IMR-90 (cell line): Measurements from ENCODE around the gene PAM.

Source experiments
- BHLHE40 ChIP-seq: fragments of 150-350 bp; IDR thresholded peaks from 2 replicates; pipeline ENCODE4 v1.6.1; 2016; ENCODE audit warnings: mild to moderate bottlenecking, low read depth, low read length
- CEBPB ChIP-seq: IDR thresholded peaks from 2 replicates; pipeline ENCODE4 v1.6.1; 2012; ENCODE audit warnings: low read depth, low read length, improper control_type of control experiment
- CHD1 ChIP-seq: IDR thresholded peaks from 2 replicates; pipeline ENCODE4 v1.6.1; 2012; ENCODE audit warnings: low read depth, low read length, improper control_type of control experiment
- CTCF ChIP-seq: conservative IDR thresholded peaks from 2 replicates; pipeline ENCODE4 v1.5.1; 2012; ENCODE audit warnings: mild to moderate bottlenecking, low read depth, low read length, improper control_type of control experiment
- FOS ChIP-seq: fragments of 150-350 bp; IDR thresholded peaks from 2 replicates; pipeline ENCODE4 v1.6.1; 2016; ENCODE audit warnings: low read depth, low read length
- MAFK ChIP-seq: IDR thresholded peaks from 2 replicates; pipeline ENCODE4 v1.6.1; 2012; ENCODE audit warnings: low read depth, low read length, improper control_type of control experiment
- MXI1 ChIP-seq: IDR thresholded peaks from 2 replicates; pipeline ENCODE4 v1.6.1; 2012; ENCODE audit warnings: low read depth, mild to moderate bottlenecking, low read length, moderate library complexity, borderline replicate concordance
- POLR2A ChIP-seq: IDR thresholded peaks from 2 replicates; pipeline ENCODE4 v1.6.1; 2012; ENCODE audit warnings: mild to moderate bottlenecking, low read depth, low read length
- RAD21 ChIP-seq: IDR thresholded peaks from 2 replicates; pipeline ENCODE4 v1.6.1; 2012; ENCODE audit warnings: low read length, improper control_type of control experiment
- RCOR1 ChIP-seq: IDR thresholded peaks from 2 replicates; pipeline ENCODE4 v1.6.1; 2012; ENCODE audit warnings: mild to moderate bottlenecking, low read length, improper control_type of control experiment; ENCODE audit not compliant: insufficient replicate concordance
- RFX5 ChIP-seq: IDR thresholded peaks from 2 replicates; pipeline ENCODE4 v1.8.0; 2012; ENCODE audit warnings: low read depth, mild to moderate bottlenecking, low read length, moderate library complexity
- SMC3 ChIP-seq: fragments of 150-350 bp; IDR thresholded peaks from 2 replicates; pipeline ENCODE4 v1.6.1; 2016; ENCODE audit warnings: low read depth, mild to moderate bottlenecking, antibody characterized with exemption, low read length, moderate library complexity
- USF2 ChIP-seq: fragments of 150-350 bp; IDR thresholded peaks from 2 replicates; pipeline ENCODE4 v1.6.1; 2017; ENCODE audit warnings: mild to moderate bottlenecking, antibody characterized with exemption, low read length, low read depth
- TF ChIP-seq, protein P1 (sequence below): fragments of 150-350 bp; IDR thresholded peaks from 2 replicates; pipeline ENCODE4 v1.6.1; 2016; ENCODE audit warnings: low read depth, mild to moderate bottlenecking, low read length, moderate library complexity, borderline replicate concordance

DNA sequence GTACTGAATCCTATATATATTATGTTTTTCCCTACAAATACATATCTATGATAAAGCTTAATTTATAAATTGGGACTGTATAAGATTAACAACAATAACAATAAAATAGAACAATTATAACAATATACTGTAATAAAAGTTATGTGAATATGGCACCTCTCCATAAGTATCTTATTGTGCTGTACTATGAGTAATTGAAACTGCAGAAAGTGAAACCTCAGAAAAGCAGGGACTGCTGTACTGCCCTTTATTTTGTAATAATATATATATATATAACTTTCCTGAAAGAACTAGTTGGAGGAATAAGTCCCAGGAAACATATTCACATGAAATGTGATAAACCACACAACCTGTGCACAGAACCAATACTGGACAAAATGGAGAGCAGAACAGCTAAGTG is 77.3 kb downstream of the PAM start:
- no peak for TF ChIP-seq RFX5
- no peak for TF ChIP-seq CTCF
- TF ChIP-seq BHLHE40, result no peak
- no peak for TF ChIP-seq CEBPB
- TF ChIP-seq, protein P1, sequence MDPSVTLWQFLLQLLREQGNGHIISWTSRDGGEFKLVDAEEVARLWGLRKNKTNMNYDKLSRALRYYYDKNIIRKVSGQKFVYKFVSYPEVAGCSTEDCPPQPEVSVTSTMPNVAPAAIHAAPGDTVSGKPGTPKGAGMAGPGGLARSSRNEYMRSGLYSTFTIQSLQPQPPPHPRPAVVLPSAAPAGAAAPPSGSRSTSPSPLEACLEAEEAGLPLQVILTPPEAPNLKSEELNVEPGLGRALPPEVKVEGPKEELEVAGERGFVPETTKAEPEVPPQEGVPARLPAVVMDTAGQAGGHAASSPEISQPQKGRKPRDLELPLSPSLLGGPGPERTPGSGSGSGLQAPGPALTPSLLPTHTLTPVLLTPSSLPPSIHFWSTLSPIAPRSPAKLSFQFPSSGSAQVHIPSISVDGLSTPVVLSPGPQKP, result no peak
- TF ChIP-seq POLR2A, result no peak
- no peak for TF ChIP-seq USF2
- TF ChIP-seq SMC3, result no peak
- no peak for TF ChIP-seq MXI1
- no peak for TF ChIP-seq CHD1
- TF ChIP-seq FOS, result no peak
- TF ChIP-seq RAD21, result no peak
- no peak for TF ChIP-seq MAFK
- TF ChIP-seq RCOR1, result no peak
